Measurements from ENCODE around the gene ARID3A.

The ARID3A gene

DNA sequence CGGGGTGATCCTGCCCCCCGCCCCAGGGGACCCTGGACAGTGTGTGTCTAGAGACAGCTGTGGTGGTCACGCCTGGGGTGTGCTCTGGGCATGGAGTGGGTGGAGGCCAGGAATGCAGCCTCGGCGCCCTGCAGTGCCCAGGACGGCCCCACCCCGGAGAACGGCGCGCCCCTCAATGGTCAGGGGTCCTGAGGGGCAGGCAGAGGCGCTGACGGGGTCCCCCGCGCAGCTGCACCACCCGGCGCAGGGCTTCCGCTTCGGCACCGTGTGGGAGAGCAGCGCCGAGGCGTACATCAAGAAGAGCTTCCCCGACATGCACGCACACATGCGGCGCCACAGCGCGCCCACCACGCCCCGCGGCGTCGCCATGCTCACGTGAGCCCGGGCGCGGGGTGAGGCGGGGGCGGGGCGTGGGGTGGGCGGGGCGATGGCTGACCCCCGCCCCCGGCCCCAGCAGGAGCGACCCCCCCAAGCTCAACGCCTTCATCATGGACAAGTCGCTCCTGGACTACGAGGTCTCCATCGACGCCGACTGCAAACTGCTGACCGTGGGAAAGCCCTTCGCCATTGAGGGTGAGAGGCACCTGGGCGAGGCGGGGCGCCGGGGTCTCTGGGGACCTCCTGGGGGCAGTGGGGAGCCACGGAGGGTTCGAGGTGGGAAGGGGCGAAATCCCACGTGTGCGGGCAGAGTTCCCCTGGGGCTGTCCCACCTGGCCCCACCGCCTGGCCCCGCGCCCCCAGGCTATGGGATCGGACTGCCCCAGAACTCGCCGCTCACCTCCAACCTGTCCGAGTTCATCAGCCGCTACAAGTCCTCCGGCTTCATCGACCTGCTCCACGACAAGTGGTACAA is 81.8 kb downstream of the ARID3A start:
- no peak for DNase-seq

DNA sequence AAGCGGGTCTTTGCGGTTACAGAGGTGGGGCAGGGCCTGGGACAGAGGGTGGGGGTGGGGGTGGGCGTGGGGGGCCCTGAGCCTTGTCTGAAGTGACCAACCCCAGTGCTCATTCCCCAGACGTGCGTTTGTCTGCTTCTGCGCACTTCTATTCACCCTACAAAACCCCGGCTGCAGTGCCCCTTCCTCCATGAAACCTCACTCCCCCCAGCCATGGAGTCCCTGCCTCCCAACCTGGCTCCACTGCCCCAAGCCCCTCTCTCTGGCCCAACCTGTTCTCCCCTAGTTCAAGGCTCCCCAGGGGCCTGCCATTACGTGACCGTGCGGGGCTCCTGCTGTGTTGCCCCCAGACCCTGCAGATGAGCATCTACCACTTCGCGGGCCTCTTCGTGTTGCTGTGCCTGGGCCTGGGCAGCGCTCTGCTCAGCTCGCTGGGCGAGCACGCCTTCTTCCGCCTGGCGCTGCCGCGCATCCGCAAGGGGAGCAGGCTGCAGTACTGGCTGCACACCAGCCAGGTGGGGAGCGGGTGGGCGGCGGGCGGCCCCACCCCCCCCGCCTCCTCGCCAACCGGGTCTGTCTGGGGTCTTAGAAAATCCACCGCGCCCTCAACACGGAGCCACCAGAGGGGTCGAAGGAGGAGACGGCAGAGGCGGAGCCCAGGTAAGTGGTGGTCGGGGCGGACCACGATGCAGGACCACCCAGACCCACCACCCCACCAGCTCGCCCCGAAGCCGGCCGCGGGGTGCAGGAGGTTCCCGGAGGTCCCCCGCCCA is 82.6 kb downstream of the ARID3A start:
- DNase-seq: no peak

- no peak for DNase-seq
Measured at GRCh38 chr19:1009041-1009980, 83.5 kb downstream of the ARID3A start.

- no peak for DNase-seq
Measured at GRCh38 chr19:1009981-1010538, 84.2 kb downstream of the ARID3A start.

DNA sequence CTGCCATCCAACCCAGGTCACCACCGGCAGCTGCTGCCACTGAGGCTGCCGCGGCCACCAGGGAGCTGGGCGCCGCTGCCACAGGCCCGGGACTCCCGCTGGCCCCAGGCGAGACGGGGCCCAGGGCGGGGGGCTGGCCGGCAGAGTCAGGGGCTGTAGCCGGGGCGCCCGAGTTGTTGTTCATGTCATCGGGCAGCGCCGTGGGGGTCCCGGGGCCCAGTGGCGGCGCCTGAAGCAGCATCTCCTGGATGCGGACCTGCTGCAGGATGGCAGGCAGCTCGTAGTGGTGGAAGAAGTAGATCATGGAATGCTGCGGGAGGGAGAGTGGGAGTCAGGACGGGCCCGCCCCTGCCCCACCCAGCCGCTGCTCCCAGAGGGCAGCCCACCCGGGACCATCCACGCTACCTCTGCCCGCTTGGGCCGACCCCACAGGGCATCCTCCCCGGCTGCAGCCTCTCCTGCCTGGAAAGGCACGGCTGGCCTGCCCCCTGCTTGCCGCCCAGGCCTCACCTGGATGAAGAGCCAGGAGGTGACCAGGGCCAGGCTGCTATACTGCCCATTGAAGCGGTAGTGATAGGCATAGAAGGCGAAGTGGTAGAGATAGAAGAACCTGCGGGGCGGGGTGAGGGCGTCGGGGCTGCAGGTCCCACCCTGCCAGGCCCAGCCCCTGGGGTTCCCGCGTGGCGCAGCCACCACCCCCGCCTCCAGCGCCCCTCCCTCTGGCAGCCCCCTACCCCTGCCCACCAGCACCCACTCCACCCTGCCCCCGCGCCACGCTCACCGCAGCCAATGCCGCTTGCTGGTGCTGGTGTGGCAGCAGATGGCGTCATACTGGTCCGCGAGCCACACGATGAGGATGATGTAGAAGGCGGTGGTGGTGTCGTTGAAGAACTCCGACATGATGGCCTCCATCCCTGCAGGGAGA is 85.0 kb downstream of the ARID3A start:
- DNase-seq: no peak

- no peak for DNase-seq
Measured at GRCh38 chr19:1011831-1012333, 86.0 kb downstream of the ARID3A start.

- no peak for DNase-seq
Measured at GRCh38 chr19:1012334-1012733, 86.5 kb downstream of the ARID3A start.

GRCh38 chr19:1013218-1013617 is 87.4 kb downstream of the ARID3A start:
- no peak for DNase-seq

DNA sequence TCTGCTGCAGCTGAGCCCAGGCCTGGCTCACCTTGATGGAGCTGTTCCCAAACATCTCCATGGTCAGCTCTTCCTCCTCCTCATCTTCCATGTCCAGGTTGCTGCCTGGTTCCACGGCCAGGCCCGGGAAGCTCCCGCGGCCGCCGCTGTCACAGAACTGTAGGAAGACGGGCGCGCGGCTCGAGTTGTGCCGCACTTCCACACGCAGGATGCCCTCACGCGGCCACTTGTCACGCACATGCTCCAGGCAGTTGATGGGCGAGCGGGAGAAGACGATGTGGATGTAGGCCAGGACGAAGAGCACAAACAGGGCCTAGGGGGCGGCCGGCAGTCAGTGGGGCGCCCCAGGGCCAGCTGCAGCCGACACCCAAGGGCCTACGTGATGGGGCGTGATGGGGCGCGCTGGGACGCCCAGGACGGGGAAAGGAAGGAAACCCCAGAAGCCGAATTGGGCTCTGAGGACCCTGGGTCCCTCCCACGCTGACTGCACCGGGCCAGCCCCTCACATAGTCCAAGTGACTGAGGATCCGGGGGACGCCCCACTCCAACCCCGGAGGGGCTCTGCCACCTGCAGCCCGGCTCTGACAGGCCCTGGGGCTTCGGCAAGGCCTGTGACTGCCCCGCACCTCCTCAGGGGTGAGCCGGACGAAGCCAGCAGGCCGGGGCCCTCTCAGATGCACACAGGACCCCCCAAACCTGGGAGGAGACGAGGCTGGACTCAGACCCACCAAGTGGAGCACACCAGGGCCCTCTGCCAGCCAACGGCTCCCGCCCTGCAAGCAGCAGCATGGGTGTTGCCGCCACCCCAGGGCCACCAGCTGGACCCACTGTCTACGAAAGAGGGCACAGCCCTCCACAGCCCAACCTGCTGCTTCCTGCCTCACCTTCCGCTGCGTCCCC is 88.6 kb downstream of the ARID3A start:
- DNase-seq: no peak

GRCh38 chr19:1015061-1015781 is 89.4 kb downstream of the ARID3A start:
- no peak for DNase-seq

GRCh38 chr19:1015782-1016646 is 90.2 kb downstream of the ARID3A start:
- no peak for DNase-seq

DNA sequence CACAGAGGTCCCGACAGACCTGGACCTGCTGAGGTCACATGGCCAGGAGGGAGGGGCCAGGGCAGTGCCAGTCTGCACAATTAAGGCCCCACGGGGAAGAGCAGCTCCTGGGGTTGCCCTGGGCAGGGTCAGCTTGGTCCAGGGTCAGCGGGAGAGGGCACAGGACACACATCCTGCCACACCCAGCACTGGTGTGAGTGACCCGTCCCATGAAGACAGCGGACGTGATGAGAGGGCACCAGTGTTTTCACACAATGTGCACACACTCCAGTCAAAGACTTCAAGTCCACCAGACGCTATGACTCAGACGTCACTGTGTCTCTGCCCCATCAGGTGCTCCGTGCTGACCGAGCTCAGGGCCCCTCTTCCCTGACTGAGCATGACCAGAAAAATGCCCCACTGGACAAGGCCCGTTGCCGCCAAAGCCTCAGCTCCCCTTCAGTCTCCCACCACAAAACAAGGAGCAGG is 90.8 kb downstream of the ARID3A start:
- no peak for DNase-seq

GRCh38 chr19:1017115-1017905 is 91.5 kb downstream of the ARID3A start:
- no peak for DNase-seq

- no peak for DNase-seq
Measured at GRCh38 chr19:1017906-1018305, 92.1 kb downstream of the ARID3A start.

GRCh38 chr19:1018393-1018792 is 92.6 kb downstream of the ARID3A start:
- DNase-seq: no peak

- DNase-seq: no peak
Measured at GRCh38 chr19:1018932-1019615, 93.2 kb downstream of the ARID3A start.

DNA sequence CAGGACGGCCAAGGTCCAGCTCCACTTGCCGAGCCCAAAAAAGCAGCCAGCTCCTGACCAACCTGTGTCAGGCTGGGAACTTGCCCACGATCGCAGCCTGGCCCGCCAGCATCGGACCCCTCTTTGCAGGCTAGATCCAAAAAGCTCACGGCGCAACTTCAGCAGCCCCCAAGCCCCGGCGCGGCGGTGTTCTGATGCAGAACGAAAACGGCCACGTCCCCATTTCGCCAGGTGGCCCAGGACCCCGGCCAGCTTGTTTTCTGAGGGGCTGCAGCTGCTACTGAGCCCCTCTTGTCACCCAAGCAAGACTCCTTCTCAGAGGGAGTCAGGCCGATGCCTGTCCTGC is 93.8 kb downstream of the ARID3A start:
- DNase-seq: no peak

All from CD4-positive, alpha-beta T cell treated with Interleukin-15 for 1 hour (primary cell).